ENCODE results near the gene TYW1B. TPM values are rescaled to one million over a fixed set of nuclear protein-coding genes. Genes with fewer than 3 reads are reported as not detected.
"Not testable (repeated sequence)": the region's sequence is repeated elsewhere in the genome, so short reads cannot be mapped to it uniquely, and the experiment has no call there.

The TYW1B gene
- total RNA-seq, 1 donor from 2014 or later: 3.6 TPM

DNA sequence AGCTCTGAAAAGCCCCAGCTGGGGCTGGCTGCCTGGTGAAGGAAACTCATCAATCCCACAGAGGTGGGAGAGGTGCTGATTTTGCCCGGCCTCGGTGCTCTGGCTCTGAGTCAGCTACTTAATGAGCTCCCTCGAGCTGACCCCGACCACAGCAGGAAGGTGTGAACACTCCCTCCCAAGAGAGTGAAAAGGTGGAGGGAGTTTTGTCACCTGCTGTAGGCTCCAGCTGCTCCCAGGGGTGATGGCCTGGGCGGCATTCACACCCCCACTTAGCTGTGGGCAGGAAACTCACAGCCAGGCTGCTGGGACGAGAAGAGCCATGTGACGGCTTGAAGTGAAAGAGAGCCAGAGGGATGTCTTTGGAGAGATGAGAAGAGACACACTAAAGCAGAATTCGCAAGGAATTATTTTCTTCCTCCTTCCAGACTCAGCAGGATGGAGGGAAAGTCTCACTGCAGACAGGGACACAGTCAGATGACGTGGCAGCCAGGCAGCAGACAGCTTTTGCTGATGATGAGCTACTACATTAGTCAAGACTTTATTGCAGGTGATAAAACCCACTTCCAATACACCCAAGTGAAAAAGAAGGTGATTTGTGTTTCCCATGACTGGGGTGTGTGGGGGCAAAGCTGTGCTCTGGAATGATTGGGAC is 281.3 kb downstream of the TYW1B start:
- H3K4me3 ChIP-seq; H3K27me3 ChIP-seq; H3K4me3 Mint-ChIP-seq; H3K27me3 Mint-ChIP-seq (ENCODE audit: insufficient read depth, low read depth); H3K4me1 ChIP-seq; H3K4me2 ChIP-seq; H3F3A ChIP-seq (ENCODE audit: low read depth); H4K20me1 ChIP-seq (ENCODE audit: low read depth); H3K36me3 ChIP-seq; H3K36me3 Mint-ChIP-seq; H3K27ac ChIP-seq; H3K27ac Mint-ChIP-seq; H3K9me3 ChIP-seq (ENCODE audit: low read depth); H3K9me3 Mint-ChIP-seq; DNase-seq (ENCODE audit: low spot score); H2AFZ ChIP-seq (replicated peaks); H3K9ac ChIP-seq; H3K79me2 ChIP-seq (ENCODE audit: low read depth): not testable (repeated sequence)
- H3K4me1 Mint-ChIP-seq: peaks cover 14% of the 10 kb centered on the region

DNA sequence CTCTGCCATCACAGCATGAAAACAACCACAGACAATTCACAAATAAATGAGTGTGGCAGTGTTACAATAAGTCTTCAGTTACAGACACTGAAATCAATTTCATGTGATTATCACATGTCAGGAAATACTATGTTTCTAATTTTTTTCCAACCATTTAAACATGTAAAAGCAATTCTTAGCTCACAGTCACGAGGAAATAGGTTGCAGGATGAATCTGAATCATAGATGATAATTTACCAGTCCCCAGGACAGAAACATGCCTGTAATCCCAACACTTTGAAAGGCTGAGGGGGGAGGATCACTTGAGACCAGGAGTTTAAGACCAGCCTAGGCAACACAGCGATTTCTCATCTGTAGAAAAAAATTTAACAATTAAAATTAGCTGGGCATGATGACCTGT is 283.5 kb downstream of the TYW1B start:
- not testable (repeated sequence) for H3K27ac ChIP-seq; H3K36me3 ChIP-seq; H3K4me2 ChIP-seq; H3K9ac ChIP-seq; H4K20me1 ChIP-seq (ENCODE audit: low read depth); DNase-seq (ENCODE audit: low spot score); H3K4me3 ChIP-seq; H3K9me3 ChIP-seq (ENCODE audit: low read depth); H3K79me2 ChIP-seq (ENCODE audit: low read depth); H3K27me3 ChIP-seq; H3K27me3 Mint-ChIP-seq (ENCODE audit: insufficient read depth, low read depth); H3K9me3 Mint-ChIP-seq; H3F3A ChIP-seq (ENCODE audit: low read depth); H3K4me3 Mint-ChIP-seq; H2AFZ ChIP-seq (replicated peaks); H3K4me1 ChIP-seq; H3K36me3 Mint-ChIP-seq
- peak overlapping the region; percentile 46 for H3K27ac Mint-ChIP-seq
- H3K4me1 Mint-ChIP-seq: peaks cover 14% of the 10 kb centered on the region

DNA sequence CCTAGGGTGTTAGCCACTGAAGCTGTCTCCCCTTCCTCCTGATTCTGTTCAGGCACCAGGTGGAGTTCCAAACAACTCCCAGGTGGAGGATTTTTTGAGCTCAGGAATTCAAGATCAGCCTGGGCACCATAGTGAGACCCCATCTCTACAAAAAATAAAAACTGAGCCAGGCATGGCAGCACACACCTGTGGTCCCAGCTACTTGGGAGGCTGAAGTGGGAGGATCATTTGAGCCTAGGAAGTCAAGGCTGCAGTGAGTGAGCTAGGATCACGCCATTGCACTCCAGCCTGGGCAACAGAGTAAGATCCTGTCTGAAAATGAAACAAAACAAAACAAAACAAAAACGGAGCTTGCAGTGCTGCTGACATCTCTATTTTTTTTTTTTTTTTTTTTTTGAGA is 287.1 kb downstream of the TYW1B start:
- Histone ChIP-seq H3K27me3 (no peaks in the 10 kb centered on the region), H3K27ac (no peak overlapping the region), H3K79me2 (ENCODE audit: low read depth) (no peaks in the 10 kb centered on the region), H2AFZ (replicated peaks) (no peak overlapping the region), H3K4me3 (no peak overlapping the region), H3K4me2 (no peak overlapping the region), H3K9me3 (ENCODE audit: low read depth) (no peaks in the 10 kb centered on the region), H3K4me1 (no peaks in the 10 kb centered on the region), H4K20me1 (ENCODE audit: low read depth) (no peaks in the 10 kb centered on the region), H3K9ac (no peak overlapping the region), H3K36me3 (no peaks in the 10 kb centered on the region), H3F3A (ENCODE audit: low read depth) (no peaks in the 10 kb centered on the region)
- peaks cover 2% of the 10 kb centered on the region for H3K27me3 Mint-ChIP-seq (ENCODE audit: insufficient read depth, low read depth)
- TF ChIP-seq EZH2phosphoT487 (IDR thresholded peaks at IDR 0.05): no peak
- TF ChIP-seq, protein P1, sequence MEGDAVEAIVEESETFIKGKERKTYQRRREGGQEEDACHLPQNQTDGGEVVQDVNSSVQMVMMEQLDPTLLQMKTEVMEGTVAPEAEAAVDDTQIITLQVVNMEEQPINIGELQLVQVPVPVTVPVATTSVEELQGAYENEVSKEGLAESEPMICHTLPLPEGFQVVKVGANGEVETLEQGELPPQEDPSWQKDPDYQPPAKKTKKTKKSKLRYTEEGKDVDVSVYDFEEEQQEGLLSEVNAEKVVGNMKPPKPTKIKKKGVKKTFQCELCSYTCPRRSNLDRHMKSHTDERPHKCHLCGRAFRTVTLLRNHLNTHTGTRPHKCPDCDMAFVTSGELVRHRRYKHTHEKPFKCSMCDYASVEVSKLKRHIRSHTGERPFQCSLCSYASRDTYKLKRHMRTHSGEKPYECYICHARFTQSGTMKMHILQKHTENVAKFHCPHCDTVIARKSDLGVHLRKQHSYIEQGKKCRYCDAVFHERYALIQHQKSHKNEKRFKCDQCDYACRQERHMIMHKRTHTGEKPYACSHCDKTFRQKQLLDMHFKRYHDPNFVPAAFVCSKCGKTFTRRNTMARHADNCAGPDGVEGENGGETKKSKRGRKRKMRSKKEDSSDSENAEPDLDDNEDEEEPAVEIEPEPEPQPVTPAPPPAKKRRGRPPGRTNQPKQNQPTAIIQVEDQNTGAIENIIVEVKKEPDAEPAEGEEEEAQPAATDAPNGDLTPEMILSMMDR (IDR thresholded peaks at IDR 0.05): no peak
- no peak for TF ChIP-seq EZH2 (IDR thresholded peaks at IDR 0.05)
- H3K4me3 Mint-ChIP-seq: no peak overlapping the region
- no peaks in the 10 kb centered on the region for H3K9me3 Mint-ChIP-seq
- DNase-seq (ENCODE audit: low spot score): no peak
- no peak overlapping the region for H3K27ac Mint-ChIP-seq
- H3K36me3 Mint-ChIP-seq: no peaks in the 10 kb centered on the region
- peaks cover 22% of the 10 kb centered on the region for H3K4me1 Mint-ChIP-seq

DNA sequence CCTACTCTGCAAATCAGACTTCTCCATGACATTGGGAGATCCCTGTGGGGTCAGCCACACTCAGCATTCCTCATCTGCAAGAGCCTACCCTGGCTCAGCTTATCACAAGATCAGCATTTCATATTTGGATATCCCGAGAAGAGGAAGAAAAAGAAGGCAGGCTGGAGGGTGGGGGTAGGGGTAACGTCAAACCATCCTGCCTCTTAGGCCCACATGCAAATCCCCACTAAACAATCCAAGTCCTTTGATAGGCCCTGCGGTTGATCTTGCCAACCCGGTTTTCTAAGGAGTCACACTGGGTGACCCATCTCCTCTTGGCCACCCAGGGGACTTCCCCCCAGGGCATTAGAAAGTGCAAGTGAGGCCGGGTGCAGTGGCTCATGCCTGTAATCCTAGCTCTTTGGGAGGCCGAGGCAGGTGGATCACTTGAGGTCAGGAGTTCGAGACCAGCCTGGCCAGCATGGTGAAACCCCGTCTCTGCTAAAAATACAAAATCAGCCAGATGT is 287.8 kb downstream of the TYW1B start:
- H3K4me2 ChIP-seq: no peak overlapping the region
- no peak for DNase-seq (ENCODE audit: low spot score)
- no peaks in the 10 kb centered on the region for H3K9me3 ChIP-seq (ENCODE audit: low read depth)
- H3K4me1 ChIP-seq: no peaks in the 10 kb centered on the region
- H3K4me3 ChIP-seq: no peak overlapping the region
- H3K79me2 ChIP-seq (ENCODE audit: low read depth): no peaks in the 10 kb centered on the region
- no peak overlapping the region for H3K9ac ChIP-seq
- no peaks in the 10 kb centered on the region for H3F3A ChIP-seq (ENCODE audit: low read depth)
- no peak overlapping the region for H2AFZ ChIP-seq (replicated peaks)
- H4K20me1 ChIP-seq (ENCODE audit: low read depth): no peaks in the 10 kb centered on the region
- Mint-ChIP-seq H3K27ac (no peak overlapping the region), H3K4me3 (no peak overlapping the region), H3K9me3 (no peaks in the 10 kb centered on the region), H3K4me1 (peaks cover 22% of the 10 kb centered on the region), H3K36me3 (no peaks in the 10 kb centered on the region), H3K27me3 (ENCODE audit: insufficient read depth, low read depth) (peaks cover 2% of the 10 kb centered on the region)
- no peaks in the 10 kb centered on the region for H3K36me3 ChIP-seq
- no peak for TF ChIP-seq EZH2 (IDR thresholded peaks at IDR 0.05)
- TF ChIP-seq, protein P1 (IDR thresholded peaks at IDR 0.05): no peak
- no peak for TF ChIP-seq EZH2phosphoT487 (IDR thresholded peaks at IDR 0.05)
- H3K27ac ChIP-seq: no peak overlapping the region
- no peaks in the 10 kb centered on the region for H3K27me3 ChIP-seq
